HCT116 (cell line): ENCODE results near the gene ZNF236.

Experiments used
- EGR1 ChIP-seq: IDR thresholded peaks from 2 replicates; pipeline ENCODE4 v1.6.1; 2012; ENCODE audit warnings: low read depth
- TCF7L2 ChIP-seq: IDR thresholded peaks from 2 replicates; pipeline ENCODE4 v1.7.0; 2011; ENCODE audit warnings: borderline replicate concordance, inconsistent platforms; ENCODE audit not compliant: insufficient read depth, insufficient read length; ENCODE audit errors: extremely low read depth
- TF ChIP-seq, protein P1 (sequence below), 3 experiments: fragments of 200-600 bp in 1 of 3; sonication (generic) in 1 of 3; IDR thresholded peaks in 2 of 3; conservative IDR thresholded peaks in 1 of 3; 2 replicates each; pipeline ENCODE4 v1.5.1; 2012 to 2017; ENCODE audit warnings: low read depth in 2 of 3, low read length in 2 of 3, antibody characterized with exemption in 1 of 3, borderline replicate concordance in 1 of 3, control low read depth in 1 of 3, mild to moderate bottlenecking in 1 of 3, mixed read lengths in 1 of 3, mixed run types in 1 of 3, moderate library complexity in 1 of 3; ENCODE audit not compliant: insufficient read depth in 1 of 3
- TF ChIP-seq, protein P2 (sequence below): IDR thresholded peaks from 2 replicates; pipeline ENCODE4 v1.6.1; 2012

- TF ChIP-seq, protein P1, sequence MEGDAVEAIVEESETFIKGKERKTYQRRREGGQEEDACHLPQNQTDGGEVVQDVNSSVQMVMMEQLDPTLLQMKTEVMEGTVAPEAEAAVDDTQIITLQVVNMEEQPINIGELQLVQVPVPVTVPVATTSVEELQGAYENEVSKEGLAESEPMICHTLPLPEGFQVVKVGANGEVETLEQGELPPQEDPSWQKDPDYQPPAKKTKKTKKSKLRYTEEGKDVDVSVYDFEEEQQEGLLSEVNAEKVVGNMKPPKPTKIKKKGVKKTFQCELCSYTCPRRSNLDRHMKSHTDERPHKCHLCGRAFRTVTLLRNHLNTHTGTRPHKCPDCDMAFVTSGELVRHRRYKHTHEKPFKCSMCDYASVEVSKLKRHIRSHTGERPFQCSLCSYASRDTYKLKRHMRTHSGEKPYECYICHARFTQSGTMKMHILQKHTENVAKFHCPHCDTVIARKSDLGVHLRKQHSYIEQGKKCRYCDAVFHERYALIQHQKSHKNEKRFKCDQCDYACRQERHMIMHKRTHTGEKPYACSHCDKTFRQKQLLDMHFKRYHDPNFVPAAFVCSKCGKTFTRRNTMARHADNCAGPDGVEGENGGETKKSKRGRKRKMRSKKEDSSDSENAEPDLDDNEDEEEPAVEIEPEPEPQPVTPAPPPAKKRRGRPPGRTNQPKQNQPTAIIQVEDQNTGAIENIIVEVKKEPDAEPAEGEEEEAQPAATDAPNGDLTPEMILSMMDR (IDR thresholded peaks at IDR 0.05 in 2 of 3, conservative IDR thresholded peaks at IDR 0.05 in 1 of 3; ENCODE audit: borderline replicate concordance in 1 of 3, insufficient read depth in 1 of 3, low read depth in 2 of 3, low read length in 2 of 3), result peak in 2 of 3 experiments; percentile 32 to 46; a peak in 3 of 6 replicates
- TF ChIP-seq TCF7L2, result peak; percentile 35
- TF ChIP-seq EGR1, result no peak
- TF ChIP-seq, protein P2, sequence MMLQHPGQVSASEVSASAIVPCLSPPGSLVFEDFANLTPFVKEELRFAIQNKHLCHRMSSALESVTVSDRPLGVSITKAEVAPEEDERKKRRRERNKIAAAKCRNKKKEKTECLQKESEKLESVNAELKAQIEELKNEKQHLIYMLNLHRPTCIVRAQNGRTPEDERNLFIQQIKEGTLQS, result no peak
These were observed 17.1 kb upstream of the ZNF236 start for GRCh38 chr18:76805221-76805620.
